ENCODE measurements around the gene ID3. TPM values are rescaled to one million over a fixed set of nuclear protein-coding genes. Genes with fewer than 3 reads are reported as not detected.

The ID3 gene
- total and polyA plus RNA-seq, 10 donors: 49.5 to 122 (median 71.6) TPM

DNA sequence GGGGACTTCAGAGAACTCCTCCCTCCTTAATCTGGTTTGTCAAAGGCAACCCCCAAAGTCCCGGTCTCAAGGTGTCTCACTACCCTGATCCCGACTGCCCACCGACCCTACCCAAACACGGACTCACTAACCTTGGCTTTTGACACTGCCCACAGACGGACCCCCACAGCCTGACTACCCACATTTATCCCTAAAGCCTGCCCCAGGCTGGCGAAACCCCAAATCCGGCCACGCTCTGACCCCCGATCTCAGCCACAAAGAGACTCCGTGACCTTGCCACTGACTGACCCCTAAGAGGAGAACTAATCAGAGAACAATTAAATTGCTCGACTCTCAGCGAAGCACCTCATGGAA lies 5.2 kb downstream of the ID3 start:
- Histone ChIP-seq H3K4me3 (peak overlapping the region; percentile 30 to 87 (median 43)), H3K4me1 (peaks cover 33 to 73% (median 57%) of the 10 kb centered on the region in 6 donors), H3K9me3 (no peaks in the 10 kb centered on the region), H3K36me3 (peaks cover 0 to 7% (median 0%) of the 10 kb centered on the region in 6 donors), H3K27me3 (replicated peaks in 1 of 7) (peaks cover 0 to 27% (median 0%) of the 10 kb centered on the region in 7 donors), H3K27ac (peak overlapping the region; percentile 91 to 96 (median 94))
- TF ChIP-seq, protein P1, sequence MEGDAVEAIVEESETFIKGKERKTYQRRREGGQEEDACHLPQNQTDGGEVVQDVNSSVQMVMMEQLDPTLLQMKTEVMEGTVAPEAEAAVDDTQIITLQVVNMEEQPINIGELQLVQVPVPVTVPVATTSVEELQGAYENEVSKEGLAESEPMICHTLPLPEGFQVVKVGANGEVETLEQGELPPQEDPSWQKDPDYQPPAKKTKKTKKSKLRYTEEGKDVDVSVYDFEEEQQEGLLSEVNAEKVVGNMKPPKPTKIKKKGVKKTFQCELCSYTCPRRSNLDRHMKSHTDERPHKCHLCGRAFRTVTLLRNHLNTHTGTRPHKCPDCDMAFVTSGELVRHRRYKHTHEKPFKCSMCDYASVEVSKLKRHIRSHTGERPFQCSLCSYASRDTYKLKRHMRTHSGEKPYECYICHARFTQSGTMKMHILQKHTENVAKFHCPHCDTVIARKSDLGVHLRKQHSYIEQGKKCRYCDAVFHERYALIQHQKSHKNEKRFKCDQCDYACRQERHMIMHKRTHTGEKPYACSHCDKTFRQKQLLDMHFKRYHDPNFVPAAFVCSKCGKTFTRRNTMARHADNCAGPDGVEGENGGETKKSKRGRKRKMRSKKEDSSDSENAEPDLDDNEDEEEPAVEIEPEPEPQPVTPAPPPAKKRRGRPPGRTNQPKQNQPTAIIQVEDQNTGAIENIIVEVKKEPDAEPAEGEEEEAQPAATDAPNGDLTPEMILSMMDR (IDR thresholded peaks at IDR 0.05 in 8 of 11, conservative IDR thresholded peaks at IDR 0.05 in 3 of 11): no peak
- TF ChIP-seq POLR2AphosphoS5 (IDR thresholded peaks at IDR 0.05): no peak
- no peak for TF ChIP-seq POLR2A (IDR thresholded peaks at IDR 0.05)
- 16 to 27% (median 23%) methylated on average over 12 of the region's 12 CpGs for WGBS, 5 donors
- intact Hi-C loops (cut with DNase I; ENCODE audit: low total_unique reads): no loop called here
- no peak for DNase-seq

GRCh38 chr1:23553231-23554126 lies 5.8 kb downstream of the ID3 start:
- no peak for DNase-seq
- WGBS, 5 donors: 64 to 74% (median 71%) methylated on average over 21 of the region's 21 CpGs
- no peaks in the 10 kb centered on the region for H3K9me3 ChIP-seq
- peaks cover 0 to 7% (median 0%) of the 10 kb centered on the region in 6 donors for H3K36me3 ChIP-seq
- H3K4me1 ChIP-seq: peaks cover 37 to 73% (median 58%) of the 10 kb centered on the region in 6 donors
- TF ChIP-seq, protein P1 (IDR thresholded peaks at IDR 0.05 in 8 of 11, conservative IDR thresholded peaks at IDR 0.05 in 3 of 11): no peak
- TF ChIP-seq POLR2AphosphoS5 (IDR thresholded peaks at IDR 0.05): no peak
- TF ChIP-seq POLR2A (IDR thresholded peaks at IDR 0.05): no peak
- peak overlapping the region in 3 of 8 donors; percentile 44 to 87 (median 79) for H3K4me3 ChIP-seq
- peak overlapping the region; percentile 91 to 96 (median 94) for H3K27ac ChIP-seq
- H3K27me3 ChIP-seq (replicated peaks in 1 of 7): peaks cover 0 to 27% (median 0%) of the 10 kb centered on the region in 7 donors
- intact Hi-C loops (cut with DNase I; ENCODE audit: low total_unique reads): no loop called here

DNA sequence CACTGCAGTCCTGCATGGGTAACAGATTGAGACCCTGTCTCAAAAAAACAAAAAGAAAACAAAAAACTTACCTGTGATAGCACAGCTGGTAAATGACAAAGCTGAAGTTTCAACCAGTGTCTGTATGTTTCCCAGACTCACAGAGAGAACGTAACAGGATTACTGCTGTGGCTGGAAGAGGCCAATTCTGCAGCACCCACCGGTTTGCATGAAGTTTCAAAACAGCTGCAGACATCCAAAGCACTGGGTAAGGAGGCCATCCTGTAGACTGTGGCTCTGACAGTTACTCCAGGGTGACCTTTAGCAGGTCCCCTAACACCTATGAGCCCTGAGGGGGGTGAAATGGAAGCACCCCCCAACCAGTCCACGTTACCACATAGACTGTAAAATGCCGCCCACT lies 7.5 kb downstream of the ID3 start:
- Histone ChIP-seq H3K4me1 (peaks cover 28 to 67% (median 49%) of the 10 kb centered on the region in 6 donors), H3K4me3 (no peak overlapping the region), H3K27me3 (replicated peaks in 1 of 7) (peaks cover 0 to 19% (median 0%) of the 10 kb centered on the region in 7 donors), H3K27ac (no peak overlapping the region), H3K36me3 (no peaks in the 10 kb centered on the region), H3K9me3 (no peaks in the 10 kb centered on the region)
- no peak for DNase-seq
- TF ChIP-seq, protein P1 (IDR thresholded peaks at IDR 0.05 in 8 of 11, conservative IDR thresholded peaks at IDR 0.05 in 3 of 11): no peak
- TF ChIP-seq POLR2A (IDR thresholded peaks at IDR 0.05) (no peak), POLR2AphosphoS5 (IDR thresholded peaks at IDR 0.05) (no peak)
- 77 to 82% (median 79%) methylated on average over 4 of the region's 4 CpGs for WGBS, 5 donors
- intact Hi-C loops (cut with DNase I; ENCODE audit: low total_unique reads): no loop called here

DNA sequence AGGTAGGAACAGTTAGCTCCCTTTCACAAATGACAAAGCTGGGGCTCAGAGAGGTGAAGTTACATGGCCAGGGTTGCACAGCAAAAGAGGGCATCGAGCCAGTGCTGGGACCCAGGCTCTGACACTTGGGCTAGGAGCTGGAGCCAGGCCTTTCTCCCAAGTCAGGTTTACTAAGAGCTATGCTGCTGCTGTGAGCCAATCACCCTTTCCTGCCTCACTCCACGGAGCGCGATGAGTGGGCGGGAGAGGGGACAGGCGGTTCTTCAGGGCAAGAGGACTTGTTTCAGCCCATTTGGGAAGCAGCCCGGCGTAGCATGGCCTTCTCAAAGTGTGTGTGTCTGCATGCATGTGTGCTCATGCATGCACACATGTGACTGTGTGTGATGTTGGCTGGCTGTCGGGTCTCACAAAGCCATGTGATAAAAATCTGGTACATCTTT lies 10.6 kb downstream of the ID3 start:
- Histone ChIP-seq H3K4me1 (peaks cover 11 to 55% (median 30%) of the 10 kb centered on the region in 6 donors), H3K4me3 (no peak overlapping the region), H3K27ac (peak overlapping the region in 5 of 8 donors; percentile 27 to 57 (median 47)), H3K36me3 (no peaks in the 10 kb centered on the region), H3K9me3 (no peaks in the 10 kb centered on the region), H3K27me3 (replicated peaks in 1 of 7) (peaks cover 0 to 2% (median 0%) of the 10 kb centered on the region in 7 donors)
- intact Hi-C loops (cut with DNase I; ENCODE audit: low total_unique reads): no loop called here
- WGBS, 5 donors: 41 to 75% (median 60%) methylated on average over 8 to 9 of the region's 9 CpGs
- TF ChIP-seq POLR2AphosphoS5 (IDR thresholded peaks at IDR 0.05): peak in 2 of 3 donors; percentile 25 to 50
- TF ChIP-seq POLR2A (IDR thresholded peaks at IDR 0.05): no peak
- DNase-seq: peak; percentile 84
